Parathyroid adenoma (tissue), 2 donors: ENCODE results near the gene LY6G6F.

Experiments used
- H2AFZ ChIP-seq: fragments of 300-600 bp; sonication (generic); one replicate; pipeline ENCODE4 v1.7.0; 2017; ENCODE audit warnings: antibody characterized with exemption, mild to moderate bottlenecking
- H3K27ac ChIP-seq: fragments of 300-600 bp; sonication (generic); one replicate; pipeline ENCODE4 v1.7.0; 2017
- H3K27me3 ChIP-seq: fragments of 300-600 bp; sonication (generic); one replicate; pipeline ENCODE4 v1.7.0; 2017; ENCODE audit warnings: low read length; ENCODE audit not compliant: control insufficient read depth, insufficient read depth
- H3K36me3 ChIP-seq: fragments of 300-600 bp; sonication (generic); one replicate; pipeline ENCODE4 v1.7.0; 2017; ENCODE audit warnings: low read length; ENCODE audit not compliant: control insufficient read depth, insufficient read depth
- H3K4me1 ChIP-seq: fragments of 300-600 bp; sonication (generic); one replicate; pipeline ENCODE4 v1.7.0; 2017; ENCODE audit warnings: control low read depth
- H3K4me2 ChIP-seq: fragments of 300-600 bp; sonication (generic); one replicate; pipeline ENCODE4 v1.7.0; 2017; ENCODE audit warnings: low read length
- H3K4me3 ChIP-seq: fragments of 300-600 bp; sonication (generic); one replicate; pipeline ENCODE4 v1.7.0; 2017; ENCODE audit warnings: low read depth, low read length
- H3K79me2 ChIP-seq: fragments of 300-600 bp; sonication (generic); one replicate; pipeline ENCODE4 v1.7.0; 2017; ENCODE audit warnings: control low read depth
- H3K9ac ChIP-seq: fragments of 300-600 bp; sonication (generic); one replicate; pipeline ENCODE4 v1.7.0; 2017; ENCODE audit warnings: mild to moderate bottlenecking
- H3K9me3 ChIP-seq: fragments of 300-600 bp; sonication (generic); one replicate; pipeline ENCODE4 v1.7.0; 2017; ENCODE audit warnings: low read length; ENCODE audit not compliant: control insufficient read depth
- CTCF ChIP-seq: fragments of 300-600 bp; sonication (generic); IDR thresholded peaks from one replicate; pipeline ENCODE4 v1.7.0; 2017; ENCODE audit warnings: antibody characterized with exemption, mild to moderate bottlenecking
- donor health status: primary hyperparathyroidism.

Gene LY6G6F

DNA sequence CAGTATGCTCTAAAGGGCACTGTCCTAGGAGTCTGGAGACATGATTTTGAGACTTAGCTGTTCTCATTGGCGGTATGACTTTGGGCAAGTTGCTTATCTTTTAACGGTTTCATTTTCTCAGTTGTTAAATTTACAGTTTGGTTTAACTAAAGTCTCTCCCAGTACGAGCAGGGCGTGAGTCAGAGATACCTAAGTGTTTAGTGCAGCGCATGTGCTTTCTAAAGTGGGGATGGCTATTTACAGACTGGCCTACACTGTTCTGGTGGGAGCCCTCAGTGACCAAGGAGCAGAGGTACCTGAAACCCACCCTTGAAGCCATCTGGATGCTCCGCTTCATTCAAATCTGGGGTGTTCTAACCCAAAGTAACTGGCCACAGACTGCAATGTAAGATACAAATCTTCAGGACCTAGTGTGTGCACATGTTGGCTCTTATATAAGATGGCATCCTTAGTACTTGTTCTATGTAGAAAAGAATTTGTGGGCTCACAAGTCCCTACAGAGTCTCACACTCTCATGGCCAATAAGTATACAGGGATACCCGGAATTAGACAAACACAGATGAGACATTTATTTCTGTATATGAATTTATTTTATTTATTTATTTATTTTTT lies 43.9 kb downstream of the LY6G6F start:
- Histone ChIP-seq H3K4me3 (no peak overlapping the region), H3K36me3 (no peaks in the 10 kb centered on the region), H3K9me3 (no peaks in the 10 kb centered on the region), H3K27me3 (no peaks in the 10 kb centered on the region), H3K79me2 (no peaks in the 10 kb centered on the region), H2AFZ (no peak overlapping the region), H3K9ac (no peak overlapping the region), H3K4me1 (no peaks in the 10 kb centered on the region), H3K4me2 (no peak overlapping the region), H3K27ac (no peak overlapping the region)
- TF ChIP-seq CTCF = no peak

GRCh38 chr6:31752739-31753319 lies 46.2 kb downstream of the LY6G6F start:
- Histone ChIP-seq H3K36me3 (no peaks in the 10 kb centered on the region), H2AFZ (no peak overlapping the region), H3K9ac (no peak overlapping the region), H3K4me1 (no peaks in the 10 kb centered on the region), H3K27me3 (no peaks in the 10 kb centered on the region), H3K9me3 (no peaks in the 10 kb centered on the region), H3K27ac (no peak overlapping the region), H3K4me2 (no peak overlapping the region), H3K4me3 (no peak overlapping the region), H3K79me2 (no peaks in the 10 kb centered on the region)
- TF ChIP-seq CTCF = no peak

GRCh38 chr6:31758281-31758680 lies 51.6 kb downstream of the LY6G6F start:
- H3K27ac ChIP-seq = no peak overlapping the region
- no peak overlapping the region for H3K9ac ChIP-seq
- H3K4me3 ChIP-seq = no peak overlapping the region
- no peaks in the 10 kb centered on the region for H3K36me3 ChIP-seq
- TF ChIP-seq CTCF = no peak
- no peak overlapping the region for H3K4me2 ChIP-seq
- no peak overlapping the region for H2AFZ ChIP-seq
- H3K4me1 ChIP-seq = no peaks in the 10 kb centered on the region
- no peaks in the 10 kb centered on the region for H3K9me3 ChIP-seq
- no peaks in the 10 kb centered on the region for H3K27me3 ChIP-seq
- no peaks in the 10 kb centered on the region for H3K79me2 ChIP-seq
